Tongue (tissue), 2 donors: ENCODE data around the gene ARSD. TPM values are rescaled to one million over a fixed set of nuclear protein-coding genes. Genes with fewer than 3 reads are reported as not detected.
"Not testable (repeated sequence)": the region's sequence is repeated elsewhere in the genome, so short reads cannot be mapped to it uniquely, and the experiment has no call there.

Source experiments
- DNase-seq: peaks from one replicate; pipeline ENCODE4 v3.0.0-alpha.2; 2015
- total RNA-seq: library from RNA; depleted of rRNA; stranded (reverse); fragments of >200 nt; gene quantifications from one replicate; pipeline ENCODE4 v1.2.3, GENCODE V29; 2014

ARSD gene
- total RNA-seq, 1 donor from 2014 or later = 13.5 TPM

GRCh38 chrX:2933125-2933900 is 4.2 kb upstream of the ARSD start:
- no peak for DNase-seq

GRCh38 chrX:2931612-2932011 is 2.5 kb upstream of the ARSD start:
- no peak for DNase-seq

GRCh38 chrX:2931155-2931554 is 2.0 kb upstream of the ARSD start:
- DNase-seq = no peak

GRCh38 chrX:2928191-2928582 is 952 bp downstream of the ARSD start:
- DNase-seq = peak; percentile 85

DNA sequence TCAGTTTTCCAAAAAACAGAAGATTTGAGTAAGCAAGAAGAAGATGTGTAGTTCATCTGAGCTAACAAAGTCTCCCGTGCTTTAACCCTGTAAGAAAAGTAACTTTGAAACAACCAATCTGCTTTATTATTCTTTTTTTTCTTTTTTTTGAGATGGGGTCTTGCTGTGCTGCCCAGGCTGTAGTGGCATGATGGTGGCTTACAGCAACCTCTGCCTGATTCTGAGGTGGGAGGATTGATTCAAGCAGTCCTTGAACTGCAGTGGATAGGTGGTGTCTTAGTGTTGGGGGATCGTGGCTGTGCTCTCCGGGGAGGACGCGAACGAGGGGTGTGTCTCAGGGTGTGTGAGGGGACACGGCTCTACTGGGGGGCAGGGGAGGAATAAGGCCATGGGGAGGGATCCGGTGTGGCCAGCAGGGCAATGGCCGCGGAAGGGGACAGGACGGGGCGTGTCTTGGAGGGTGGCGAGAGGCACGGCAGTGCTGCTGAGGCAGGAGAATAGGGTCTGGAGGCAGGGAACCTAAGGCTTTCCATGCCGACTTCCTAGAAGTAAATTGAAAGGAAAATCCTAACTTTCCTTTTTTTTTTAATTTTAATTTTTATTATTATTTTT is 2.4 kb downstream of the ARSD start:
- DNase-seq = no peak

- DNase-seq = not testable (repeated sequence)
These were observed 2.9 kb downstream of the ARSD start for GRCh38 chrX:2926255-2926654.

- DNase-seq = no peak
These were observed 5.0 kb downstream of the ARSD start for GRCh38 chrX:2924151-2924550.

- no peak for DNase-seq
These were observed 7.4 kb downstream of the ARSD start for GRCh38 chrX:2921750-2922149.

DNA sequence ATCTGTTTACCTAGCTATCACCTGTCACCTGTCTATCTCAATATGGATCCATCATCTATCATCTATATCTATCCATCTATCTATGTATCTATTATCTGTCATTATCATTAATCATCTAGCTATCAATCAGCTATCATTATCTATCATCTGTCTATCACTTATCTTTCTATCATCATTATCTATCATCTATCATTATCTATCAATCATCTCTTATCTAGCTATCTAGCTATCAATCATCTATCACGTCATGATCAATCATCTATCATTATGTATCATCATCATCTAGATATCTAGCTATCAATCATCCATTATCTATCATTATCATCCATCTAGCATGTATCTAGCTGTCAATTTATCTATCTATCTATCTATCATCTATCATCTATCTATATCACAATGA is 7.9 kb downstream of the ARSD start:
- no peak for DNase-seq

DNA sequence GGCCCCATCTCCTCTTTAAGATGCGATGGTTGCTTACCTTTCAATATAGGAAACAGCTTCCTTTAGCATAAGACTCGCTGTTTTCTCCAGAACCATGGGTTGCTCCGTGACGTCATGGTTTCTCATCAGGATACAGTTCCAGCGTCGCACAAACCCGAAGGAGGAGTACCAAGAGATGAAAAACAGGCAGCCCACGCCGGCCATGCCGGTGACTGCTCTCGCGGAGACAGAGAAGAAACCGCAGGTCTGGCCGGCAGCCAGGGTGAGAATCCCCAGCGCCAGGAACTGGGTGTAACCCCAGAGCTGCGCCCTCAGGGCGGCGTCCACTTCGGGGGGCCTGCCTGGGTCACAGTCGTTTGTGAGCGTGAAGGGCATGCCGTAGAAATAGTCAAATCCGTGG is 11.4 kb downstream of the ARSD start:
- no peak for DNase-seq

GRCh38 chrX:2913118-2913517 is 16.0 kb downstream of the ARSD start:
- no peak for DNase-seq

DNA sequence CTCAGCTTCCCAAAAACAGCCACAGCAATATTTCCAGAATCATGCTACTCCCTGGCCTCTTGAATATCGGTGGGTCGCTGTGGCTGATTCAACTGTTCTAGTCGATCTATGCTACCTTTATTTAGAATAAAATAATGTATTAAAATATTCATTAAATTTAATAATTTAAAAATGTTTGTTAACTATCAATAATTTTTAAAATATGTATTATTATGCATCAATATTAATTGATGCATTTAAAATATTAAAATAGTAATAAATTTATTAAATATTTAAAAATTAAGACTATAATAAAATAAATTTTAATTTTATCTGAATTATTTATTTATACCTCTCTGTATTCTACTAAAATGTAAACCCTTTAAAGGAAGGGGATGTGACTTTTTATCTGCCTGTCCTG is 19.0 kb downstream of the ARSD start:
- no peak for DNase-seq

- DNase-seq = no peak
These were observed 20.9 kb downstream of the ARSD start for GRCh38 chrX:2908125-2908685.

GRCh38 chrX:2907295-2907694 is 21.8 kb downstream of the ARSD start:
- DNase-seq = no peak

DNA sequence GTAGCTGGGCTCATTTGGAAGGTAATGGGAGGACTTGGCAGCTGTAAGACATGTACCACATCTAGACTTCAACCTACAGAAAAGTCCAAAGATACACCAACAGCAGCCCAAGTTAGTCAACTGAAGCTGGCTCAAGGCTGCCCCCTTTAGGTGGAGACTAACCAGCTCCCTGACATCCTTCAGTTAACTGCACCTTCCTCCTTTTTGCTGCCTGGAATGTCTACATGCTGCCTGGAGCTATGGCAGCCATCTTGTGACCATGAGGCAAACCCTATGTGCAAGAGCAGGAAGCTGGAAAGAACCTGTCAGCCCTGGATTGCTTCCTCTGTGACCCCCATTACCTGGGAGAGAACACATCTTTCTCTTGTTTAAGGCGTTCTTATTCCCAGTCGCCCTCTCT is 25.8 kb downstream of the ARSD start:
- DNase-seq = no peak

GRCh38 chrX:2902841-2903240 is 26.3 kb downstream of the ARSD start:
- no peak for DNase-seq

- no peak for DNase-seq
These were observed 27.6 kb downstream of the ARSD start for GRCh38 chrX:2901367-2902036.

- DNase-seq = no peak
These were observed 30.2 kb downstream of the ARSD start for GRCh38 chrX:2898846-2899512.

DNA sequence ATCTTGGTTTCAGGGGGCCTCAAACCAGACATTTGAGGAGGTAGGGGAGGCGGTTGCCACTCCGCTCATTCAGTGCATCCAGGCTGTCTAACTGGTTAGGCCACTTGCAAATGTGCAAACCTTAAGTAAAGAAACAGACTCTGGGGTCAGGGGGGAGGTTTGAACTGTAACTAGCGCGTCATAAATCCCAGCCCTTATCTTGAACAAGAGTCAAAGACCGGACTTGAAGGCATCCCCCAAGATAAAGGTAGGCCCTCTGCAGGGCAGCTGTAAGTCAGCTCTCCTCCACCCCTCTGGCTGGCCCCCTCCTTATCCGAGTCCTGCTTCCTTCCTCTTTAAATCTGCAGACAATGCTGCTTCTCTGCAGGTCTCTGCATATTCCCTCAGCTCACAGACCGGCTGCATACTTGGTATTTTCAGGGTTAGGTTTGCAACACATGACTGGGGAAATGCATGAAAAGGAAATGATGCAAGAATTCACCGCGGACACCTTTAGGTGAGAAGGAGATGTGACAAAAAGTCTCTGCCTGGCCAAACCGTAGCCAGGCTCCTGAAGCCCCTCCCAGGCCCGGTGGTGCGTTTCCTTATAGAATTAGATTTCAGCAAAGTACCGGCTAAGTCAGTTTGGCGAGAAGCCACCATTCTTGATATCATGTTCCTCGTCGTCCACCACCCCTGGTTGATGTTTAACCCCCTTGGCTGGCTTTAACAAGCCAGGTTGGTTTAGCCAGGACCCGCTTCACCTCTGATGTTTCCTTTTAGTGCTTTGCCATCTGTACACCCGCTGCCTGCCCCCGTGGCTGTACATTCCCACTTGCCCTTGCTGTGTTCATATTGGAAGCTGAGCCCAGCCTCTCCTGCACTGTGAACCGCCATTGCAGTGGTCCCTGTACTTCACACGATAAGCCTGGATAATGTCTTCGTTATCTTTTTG is 31.2 kb downstream of the ARSD start:
- peak; percentile 27 for DNase-seq

GRCh38 chrX:2897311-2897689 is 31.8 kb downstream of the ARSD start:
- DNase-seq = no peak

DNA sequence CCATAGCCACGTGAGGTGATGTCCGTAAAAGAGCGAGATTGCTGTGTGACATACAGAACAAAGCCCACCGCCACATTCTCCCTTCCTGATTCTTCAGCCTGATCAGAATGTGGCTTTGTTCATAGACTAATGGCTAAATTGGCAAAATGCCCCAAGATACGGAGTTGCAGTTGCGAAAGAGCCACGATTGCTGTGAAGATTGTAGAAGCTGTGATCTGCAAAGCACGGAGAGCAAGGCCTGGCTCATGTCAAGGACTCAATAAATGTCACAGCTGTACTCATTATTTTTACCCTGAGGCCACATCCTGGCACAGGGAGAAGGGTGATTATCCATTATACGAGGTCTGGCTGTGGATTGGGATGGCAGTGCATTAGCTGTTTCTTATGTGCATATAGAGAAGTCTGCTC is 34.2 kb downstream of the ARSD start:
- peak; percentile 36 for DNase-seq

DNA sequence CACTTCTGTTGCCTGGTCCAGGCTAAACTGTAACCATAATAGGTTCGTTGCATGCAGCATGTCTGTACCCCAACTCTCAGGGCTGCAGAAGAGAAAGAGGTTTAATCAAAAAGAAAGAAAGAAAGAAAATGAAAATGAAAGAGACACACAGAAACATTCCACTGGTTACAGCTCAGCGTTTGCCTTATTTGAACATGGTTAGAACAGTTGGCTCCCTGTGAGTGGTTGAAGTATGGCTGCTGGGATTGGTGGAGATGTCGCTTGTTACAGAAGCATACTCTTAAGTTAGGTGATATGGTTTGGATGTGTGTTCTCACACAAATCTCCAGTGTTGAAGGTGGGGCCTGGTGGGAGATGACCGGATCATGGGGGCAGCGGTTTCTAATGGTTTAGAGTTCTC is 36.3 kb downstream of the ARSD start:
- no peak for DNase-seq
